ENCODE measurements around the gene ANKS1B.
"Not testable (repeated sequence)": the region's sequence is repeated elsewhere in the genome, so short reads cannot be mapped to it uniquely, and the experiment has no call there.

Gene ANKS1B

DNA sequence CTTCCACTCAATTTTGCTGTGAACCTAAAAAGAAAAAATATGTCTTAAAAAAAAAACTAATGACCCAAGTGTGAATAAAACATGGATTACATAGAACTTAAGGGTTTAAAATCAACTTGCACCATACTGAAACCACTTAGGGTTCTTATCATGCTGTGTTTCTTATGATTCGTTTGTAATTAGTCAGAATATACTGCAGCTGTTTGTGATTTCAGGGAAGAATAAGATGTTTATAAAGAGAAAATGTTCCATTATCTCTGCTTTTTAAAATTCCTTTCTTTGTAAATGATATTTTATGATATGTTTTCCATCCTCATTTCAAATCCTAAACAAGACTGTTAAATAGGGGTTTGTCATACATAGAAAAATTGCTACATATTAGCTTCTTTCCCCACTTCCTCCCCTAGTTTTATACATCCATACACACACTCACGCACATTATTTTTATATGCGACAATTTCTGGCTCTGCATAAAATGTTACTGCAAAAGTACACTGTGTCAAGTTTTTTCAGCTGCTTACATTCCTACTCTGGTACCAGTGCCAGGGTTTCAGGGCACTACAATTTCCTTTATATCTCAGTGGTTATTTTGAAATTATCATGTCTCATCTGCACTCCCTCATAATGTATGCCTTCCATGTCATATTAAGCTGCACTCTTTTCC lies 612.3 kb downstream of the ANKS1B start:
- no peak for DNase-seq (ENCODE audit: low read depth)

DNA sequence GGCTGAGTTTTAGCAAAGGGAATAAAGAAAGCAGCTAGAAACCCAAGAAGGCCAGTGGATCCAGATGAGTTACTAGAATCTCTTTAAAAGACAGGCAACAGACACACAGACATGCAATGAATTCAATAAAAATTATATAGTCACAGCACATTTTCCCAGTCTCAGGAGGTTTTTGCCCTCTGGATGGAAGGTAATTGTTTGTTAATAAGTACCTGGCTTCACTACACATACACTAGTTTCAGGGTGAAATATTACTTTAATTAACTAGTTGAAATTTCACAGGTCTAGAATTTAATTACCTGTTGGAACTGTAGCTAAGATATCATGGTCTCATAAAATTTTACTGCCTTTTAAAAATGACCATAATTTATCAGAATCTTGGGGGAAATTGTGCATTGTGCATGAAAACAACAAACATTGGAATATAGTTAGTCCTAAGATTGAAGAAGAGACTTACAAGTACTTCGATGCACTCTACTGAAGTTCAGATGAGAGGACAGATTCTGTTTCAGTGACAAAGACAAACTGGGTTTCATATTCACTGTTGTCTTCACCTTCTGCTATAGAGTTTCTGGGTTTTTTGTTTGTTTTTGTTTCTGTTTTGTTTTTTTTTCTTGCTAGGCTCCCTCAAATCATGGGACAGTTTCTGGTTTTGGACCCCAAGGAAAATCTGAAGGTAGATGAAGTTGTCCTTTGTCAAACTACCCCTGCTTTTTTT lies 614.2 kb downstream of the ANKS1B start:
- DNase-seq (ENCODE audit: low read depth): no peak

DNA sequence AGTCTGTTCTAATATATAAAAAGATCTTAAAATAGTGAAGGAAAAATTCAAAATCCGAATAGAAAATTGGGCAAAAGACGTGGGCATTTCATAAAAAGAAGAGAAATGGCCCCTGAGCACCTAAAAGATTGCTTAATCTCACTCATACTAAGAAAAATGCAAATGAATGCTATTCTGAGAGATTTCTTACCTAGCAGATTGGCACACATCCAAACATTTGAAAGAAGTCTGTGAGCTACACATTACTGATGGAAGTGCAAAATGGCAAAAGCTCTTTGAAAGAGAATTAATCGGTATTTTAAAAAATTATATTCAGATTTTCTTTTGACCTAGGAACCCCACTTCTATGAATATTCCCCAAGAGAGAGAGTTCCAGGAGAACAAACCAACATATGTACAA lies 617.6 kb downstream of the ANKS1B start:
- no peak for DNase-seq (ENCODE audit: low read depth)

DNA sequence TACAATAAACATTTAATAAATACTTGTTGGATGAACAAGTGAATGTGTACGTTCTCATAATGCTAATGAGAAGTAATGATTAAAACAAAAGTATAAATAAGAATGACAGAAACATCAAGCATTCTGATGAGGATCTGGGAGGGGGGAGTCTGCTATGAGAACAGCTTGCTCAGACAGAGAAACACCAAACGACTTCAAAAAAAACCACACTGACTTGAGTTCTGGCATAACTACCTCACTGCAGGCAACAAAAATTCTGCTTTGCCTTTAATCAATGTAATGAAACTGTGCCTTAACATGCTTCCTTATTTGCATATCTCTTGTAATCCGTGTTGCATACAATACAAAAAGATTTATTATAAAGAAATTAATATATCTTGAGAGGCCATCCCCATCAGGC lies 632.5 kb downstream of the ANKS1B start:
- DNase-seq (ENCODE audit: low read depth): no peak

DNA sequence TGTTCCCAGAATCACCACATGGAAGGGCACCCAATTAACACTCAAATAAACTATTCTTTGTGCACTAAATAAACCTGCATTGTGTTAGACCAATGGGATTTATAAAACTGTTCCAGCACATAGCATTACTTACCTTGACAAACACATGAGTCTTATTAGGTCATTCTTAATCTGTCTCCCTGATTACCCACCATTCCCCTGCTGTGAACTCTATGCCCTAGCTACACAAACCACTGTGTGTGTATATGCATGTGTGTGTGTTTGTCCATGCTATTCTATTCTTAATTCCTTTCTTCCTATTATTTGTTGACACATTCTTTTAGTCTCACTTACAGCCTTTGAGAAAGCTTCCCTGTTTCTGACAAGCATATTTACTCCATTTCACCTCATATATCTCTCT lies 640.8 kb downstream of the ANKS1B start:
- DNase-seq (ENCODE audit: low read depth): no peak

DNA sequence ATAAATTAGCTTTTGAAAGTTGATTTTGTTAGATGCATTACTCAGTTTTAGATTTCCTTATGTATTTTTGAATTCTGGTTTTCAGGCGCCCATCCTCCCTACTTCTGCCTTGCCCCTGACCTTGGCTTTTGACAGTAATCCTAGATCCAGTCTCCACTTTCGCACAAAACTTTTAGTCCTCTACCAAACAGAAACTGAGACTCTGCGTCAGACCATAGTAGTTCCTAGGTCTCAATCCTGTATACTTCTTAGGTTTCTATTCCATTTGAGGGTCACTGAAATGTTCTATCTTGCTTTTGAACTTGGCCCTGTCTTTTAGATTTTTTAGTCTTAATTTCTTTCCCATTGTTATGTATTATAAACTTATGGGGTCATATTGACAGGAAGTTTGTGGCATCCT lies 645.1 kb downstream of the ANKS1B start:
- no peak for DNase-seq (ENCODE audit: low read depth)

DNA sequence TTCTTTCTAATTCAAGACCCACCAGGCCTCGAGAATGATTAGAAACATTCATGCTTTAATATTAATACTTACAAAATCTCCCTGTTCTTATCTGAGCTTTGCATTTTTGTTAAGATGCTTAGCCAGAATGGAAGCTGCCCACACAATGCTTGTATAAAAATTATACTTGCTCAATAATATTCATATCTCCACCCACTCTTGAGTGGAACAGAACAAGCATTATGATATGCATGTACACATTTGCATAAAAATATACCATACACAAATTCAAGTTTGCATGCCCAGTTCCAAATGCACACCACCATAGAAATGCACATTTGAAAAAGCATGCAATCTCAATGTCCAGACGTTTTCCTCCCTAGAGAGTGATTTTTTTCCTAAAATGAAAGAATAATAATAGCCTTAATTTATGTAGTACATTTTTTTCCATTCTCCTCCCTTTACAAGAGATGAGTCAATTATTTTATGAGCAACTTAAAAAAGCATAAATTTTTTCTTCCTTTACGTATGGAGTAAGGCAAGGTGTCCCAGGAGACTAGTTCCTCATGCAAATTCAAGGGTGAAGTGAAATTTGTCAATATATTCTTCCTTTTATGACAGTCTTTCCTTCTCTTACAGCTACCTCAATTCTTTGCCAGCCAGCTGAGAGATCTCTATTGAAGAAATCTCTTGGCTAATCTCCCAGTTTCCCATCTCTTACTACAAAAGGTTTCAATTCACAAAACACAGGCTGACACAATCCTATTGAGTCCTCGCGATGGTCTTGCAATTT lies 650.3 kb downstream of the ANKS1B start:
- no peak for DNase-seq (ENCODE audit: low read depth)

DNA sequence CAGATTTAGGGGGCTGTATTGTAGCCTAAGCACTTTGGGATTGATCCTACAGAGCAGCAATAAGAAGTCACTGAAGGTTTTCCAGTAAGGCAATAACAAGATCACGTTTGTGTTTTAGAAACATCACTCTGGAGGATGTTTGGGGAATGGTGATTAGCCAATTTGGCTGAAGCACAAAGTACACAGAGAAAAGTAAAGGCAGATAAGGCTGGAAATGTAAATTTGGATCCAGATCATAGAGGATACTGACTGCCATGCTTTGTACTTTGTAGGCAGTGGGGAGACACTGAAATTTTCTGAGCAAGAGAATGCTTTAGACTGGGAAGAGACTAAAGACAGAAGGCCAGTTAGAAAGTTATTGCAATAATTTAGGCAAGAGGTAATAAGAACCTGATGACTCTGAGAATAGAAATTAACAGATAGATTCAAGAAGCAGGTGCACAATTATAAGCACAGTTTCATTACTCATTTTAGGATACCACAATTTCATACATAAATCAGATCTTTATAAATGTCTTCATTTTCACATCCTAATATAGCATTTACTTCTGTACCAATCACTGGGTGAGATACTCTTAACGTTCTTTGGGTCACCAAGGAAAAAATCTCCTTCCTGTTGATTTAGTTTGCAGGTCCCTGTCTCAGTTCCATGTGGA lies 651.7 kb downstream of the ANKS1B start:
- DNase-seq (ENCODE audit: low read depth): no peak

DNA sequence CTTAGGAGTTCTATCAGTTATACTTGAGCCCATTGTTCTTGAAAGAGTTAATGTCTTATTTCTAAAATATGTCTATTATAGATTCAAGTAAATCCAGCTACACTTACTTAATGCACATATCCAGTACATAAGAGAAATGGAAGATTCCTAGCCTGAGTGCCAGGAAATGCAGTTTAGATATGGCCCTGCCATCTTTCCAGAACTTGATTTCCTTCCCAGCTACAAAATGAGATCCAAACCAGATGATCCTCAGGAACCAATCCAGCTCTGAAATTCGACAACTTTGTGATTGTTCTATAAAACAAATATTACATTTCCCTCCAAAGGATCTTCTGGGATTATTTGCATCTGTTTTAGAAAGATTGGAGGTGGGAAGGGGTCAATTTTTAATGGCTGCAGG lies 654.5 kb downstream of the ANKS1B start:
- DNase-seq (ENCODE audit: low read depth): no peak

DNA sequence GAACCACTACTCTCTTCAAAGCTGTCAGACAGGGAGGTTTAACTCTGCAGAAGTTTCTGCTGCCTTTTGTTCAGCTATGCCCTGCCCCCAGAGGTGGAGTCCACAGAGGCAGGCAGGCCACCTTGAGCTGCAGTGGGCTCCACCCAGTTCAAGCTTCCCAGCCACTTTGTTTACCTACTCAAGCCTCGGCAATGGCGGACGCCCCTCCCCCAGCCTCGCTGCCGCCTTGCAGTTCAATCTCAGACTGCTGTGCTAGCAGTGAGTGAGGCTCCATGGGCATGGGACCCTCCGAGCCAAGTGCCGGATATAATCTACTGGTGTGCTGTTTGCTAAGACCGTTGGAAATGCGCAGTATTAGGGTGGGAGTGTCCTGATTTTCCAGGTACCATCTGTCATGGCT lies 663.5 kb downstream of the ANKS1B start:
- not testable (repeated sequence) for DNase-seq (ENCODE audit: low read depth)

DNA sequence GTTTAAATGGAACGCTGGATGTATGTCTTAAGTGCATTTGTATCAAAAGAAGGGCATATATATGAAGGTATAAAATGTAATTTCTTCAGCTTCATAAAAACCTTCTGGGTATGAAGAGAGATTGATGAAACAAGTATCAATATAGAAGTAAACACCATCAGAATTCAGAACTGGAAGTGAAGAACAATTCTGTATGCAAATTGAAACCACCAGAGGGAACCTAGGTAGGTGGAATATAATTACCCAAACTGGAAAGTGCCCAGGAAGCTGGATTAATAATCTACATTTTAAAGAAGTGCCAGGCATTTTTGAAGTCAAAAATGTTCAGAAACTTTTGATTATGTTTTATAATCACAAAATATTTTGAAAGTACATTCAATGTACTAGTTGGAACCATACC lies 673.4 kb downstream of the ANKS1B start:
- DNase-seq (ENCODE audit: low read depth): no peak

DNA sequence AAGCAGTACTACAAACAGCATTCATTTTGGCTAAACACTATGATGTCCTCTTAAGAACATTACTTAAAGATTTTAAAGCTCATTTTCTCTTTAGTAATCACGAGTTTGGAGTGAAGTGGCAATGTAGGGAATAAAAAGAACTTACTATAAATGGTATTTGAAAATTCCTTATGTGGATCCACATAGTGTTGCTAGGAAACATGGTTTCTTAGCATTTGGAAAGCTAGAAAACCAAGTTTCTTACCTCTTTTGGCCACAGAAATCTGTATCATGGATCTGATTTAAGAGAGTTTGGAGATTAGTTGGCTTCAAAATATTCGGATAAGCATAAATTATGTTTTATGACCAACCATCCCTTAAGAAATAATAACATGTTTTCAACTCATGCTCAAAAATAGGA lies 674.9 kb downstream of the ANKS1B start:
- DNase-seq (ENCODE audit: low read depth): no peak

DNA sequence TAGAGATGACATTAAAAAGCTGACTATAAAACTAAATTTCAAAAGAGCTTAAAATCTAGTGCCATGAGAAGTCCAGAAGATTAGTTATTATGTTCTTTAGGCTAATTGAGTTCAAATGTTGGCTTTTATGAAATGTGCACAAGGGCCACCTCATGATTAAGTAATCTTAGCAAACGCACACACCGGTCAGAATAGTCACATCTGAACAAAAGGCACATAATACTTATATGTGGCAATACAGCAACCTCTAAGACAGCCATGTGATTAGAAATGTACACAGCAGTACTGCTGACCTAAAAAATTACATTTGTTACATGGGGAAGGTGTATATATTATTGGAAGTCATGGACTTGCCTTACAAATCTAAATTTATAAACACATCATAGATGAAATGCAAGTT lies 681.9 kb downstream of the ANKS1B start:
- DNase-seq (ENCODE audit: low read depth): no peak

DNA sequence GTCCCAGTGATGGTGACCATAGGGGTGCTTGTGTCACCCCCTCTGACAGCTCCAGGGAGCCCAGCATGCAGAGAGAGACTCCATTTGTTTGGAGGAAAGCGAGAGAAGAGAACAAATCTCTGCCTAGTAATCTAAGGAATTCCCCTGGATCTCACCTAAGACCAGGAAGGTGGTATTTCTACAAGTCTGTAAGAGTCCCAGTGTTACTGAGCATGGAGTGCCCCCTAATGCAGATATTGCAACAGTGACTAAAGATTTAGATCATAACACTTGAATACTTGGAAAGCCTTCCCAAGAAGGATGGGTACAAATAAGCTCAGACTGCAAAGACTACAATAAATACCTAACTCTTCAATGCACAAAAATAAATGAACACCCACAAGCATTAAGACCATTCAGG lies 697.6 kb downstream of the ANKS1B start:
- DNase-seq (ENCODE audit: low read depth): no peak

DNA sequence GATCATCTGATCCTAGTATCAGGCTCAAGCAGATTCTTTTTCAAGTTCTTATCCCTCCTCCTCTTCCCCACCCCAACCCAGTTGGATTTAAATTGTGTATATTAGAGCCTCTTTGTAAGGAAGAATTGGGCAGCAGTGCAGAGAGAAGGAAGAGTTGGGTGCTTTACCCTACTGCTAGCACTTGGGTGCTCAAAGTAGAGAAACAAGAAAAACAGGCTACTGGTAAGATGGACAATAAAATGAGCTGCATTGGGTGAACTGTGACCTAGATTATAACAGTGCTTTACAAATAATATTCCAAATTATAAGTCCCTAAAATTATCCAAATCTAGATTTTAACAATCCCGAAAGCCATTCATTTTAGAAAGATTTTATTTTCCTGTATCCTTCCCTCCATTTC lies 700.6 kb downstream of the ANKS1B start:
- DNase-seq (ENCODE audit: low read depth): no peak

DNA sequence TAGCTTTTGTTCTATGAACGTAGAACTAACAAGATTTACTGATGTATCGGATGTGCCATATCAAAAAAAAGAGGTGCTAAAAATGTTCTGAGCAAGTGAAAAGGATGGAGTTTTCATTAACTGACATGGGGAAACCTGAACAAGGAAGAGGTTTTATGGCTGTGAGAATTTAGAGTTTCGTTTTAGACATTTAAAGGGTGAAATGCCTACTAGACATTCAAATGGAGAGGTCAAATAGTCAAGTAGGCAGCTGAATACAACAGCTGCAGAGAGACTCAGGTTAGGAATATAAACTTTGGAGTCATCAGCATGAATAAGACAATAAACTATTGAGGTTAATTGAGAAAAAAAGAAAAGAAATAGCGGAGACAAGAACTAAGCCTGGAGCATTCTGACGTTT lies 702.1 kb downstream of the ANKS1B start:
- DNase-seq (ENCODE audit: low read depth): no peak

DNA sequence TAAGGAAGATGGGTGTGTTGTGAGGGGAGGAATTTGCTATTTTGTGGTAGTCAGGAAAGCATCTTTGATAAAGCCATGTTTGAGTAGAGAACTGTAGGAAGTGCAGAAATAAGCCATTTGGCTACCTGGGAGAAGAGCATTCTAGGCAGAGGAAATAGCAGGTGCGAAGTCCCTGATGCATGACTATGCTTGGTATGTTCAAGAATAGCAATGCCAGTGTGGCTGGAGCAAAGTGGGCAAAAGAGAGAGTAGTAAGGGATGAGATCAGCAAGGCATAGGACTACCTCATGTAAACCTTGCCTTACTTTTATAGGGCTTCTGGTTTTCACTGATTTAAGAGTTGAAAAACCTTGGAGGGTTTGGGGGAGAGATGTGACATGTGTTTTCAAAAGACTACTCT lies 702.6 kb downstream of the ANKS1B start:
- DNase-seq (ENCODE audit: low read depth): no peak

DNA sequence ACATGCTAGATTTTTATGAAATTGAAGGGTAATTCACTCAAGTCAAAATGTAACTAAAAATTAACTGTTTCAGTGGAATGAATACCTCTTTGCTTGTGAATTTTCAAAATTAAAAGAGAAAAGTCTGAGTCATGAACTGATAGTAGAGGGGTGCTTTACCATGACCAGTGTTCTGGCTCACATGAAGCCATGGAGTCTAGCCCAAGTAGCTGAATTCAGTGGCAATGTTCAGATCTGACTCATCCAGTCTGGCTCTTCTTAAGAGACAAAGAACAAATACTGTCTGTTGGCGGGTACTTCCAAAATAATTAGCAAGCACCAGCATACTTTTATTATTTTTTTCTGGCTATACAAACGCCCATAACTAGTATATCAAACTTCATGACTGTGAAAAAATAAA lies 703.5 kb downstream of the ANKS1B start:
- no peak for DNase-seq (ENCODE audit: low read depth)

DNA sequence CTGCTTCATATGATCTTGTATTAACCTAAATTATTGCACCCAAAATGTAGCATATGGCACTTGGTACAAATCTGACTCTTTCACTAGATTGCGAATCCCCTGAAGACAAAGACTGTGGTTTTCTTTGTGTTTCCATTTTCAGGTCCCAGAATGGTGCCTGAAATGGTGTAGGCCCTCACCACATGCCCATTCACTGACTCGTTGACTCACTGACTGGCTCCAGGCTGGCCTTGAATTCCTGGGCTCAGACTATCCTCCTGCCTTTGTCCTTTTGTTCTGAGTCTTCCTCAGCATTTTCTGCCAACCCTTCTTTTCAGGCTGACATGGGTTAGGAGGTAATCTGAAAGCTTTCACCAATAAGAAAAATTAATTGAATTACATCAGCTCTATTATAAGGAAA lies 705.8 kb downstream of the ANKS1B start:
- DNase-seq (ENCODE audit: low read depth): no peak

DNA sequence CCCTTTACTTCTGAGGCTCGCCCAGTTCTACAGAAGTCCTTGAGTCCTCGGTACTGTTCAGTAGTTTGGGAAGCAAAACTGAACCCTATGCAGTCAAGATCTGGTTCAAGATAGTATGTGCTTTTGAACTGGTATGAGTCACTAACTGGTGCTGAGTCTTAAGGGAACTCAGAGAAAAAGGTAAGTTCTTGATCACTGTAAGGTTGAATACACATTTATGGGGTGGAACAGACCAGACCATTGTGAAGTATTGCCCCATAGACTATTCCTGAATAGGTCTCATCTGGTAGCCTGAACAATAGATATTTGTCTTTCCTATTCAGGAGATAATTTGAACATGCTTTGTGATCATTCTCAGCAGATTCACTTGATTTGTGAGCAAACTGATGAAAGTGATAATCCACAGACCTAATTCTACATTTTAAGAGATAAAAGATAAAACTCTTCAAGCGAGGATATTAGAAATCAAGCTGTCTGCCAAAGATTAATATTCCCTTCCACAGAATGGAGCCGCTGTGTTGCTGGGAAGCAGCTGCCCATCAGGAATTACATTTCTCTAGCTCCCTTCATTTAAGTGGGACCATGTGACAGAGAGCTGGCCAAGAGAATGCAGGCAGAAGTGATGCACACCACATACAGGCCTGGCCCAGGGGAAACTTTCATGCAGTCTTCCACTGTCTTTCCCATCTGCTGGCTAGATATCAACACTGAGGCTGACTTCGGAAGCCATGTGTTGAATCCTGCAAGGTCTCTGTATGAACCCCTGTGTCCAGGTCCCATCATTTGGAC lies 707.0 kb downstream of the ANKS1B start:
- no peak for DNase-seq (ENCODE audit: low read depth)

DNA sequence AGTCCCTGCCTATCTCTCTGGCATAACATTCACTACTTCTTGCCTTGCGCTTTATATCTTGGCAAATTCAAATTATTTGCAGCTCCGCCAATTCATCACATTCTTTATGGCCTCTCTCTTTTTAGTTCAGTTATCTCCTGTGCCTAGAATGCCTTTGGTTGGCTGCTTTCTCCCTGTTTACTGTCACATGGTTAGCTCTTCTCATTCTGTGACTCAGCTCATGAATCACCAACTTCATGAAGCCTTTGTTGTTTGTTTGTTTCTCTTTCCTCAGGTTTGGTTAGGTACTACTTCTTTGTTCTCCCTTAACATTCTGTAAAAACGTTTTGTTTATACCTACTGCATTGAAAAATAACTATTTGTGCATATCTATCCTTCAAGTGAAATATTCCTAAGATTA lies 713.7 kb downstream of the ANKS1B start:
- peak; percentile 4 for DNase-seq (ENCODE audit: low read depth)

DNA sequence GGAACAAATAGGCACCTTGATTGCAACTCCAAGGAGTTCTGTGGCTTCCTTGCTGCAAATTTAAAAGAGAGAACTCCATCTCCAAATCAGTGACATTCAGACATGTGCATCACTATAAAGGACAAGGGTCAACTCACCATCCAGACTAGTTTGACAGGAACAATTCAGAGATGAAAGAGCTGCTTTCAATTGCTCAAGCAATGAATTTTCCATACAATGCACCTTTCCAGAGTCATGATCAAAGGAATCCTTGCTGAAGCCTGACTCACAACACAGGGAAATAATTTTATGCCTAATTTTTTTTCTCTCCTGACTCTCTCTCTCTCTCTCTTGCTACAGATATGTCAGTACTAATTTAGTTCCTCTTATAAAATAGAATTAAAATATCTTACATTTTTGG lies 717.7 kb downstream of the ANKS1B start:
- no peak for DNase-seq (ENCODE audit: low read depth)
